Breast epithelium (tissue), 4 donors: Measurements from ENCODE around the gene ZNF423. TPM values are rescaled to one million over a fixed set of nuclear protein-coding genes. Genes with fewer than 3 reads are reported as not detected.

Experiments used
- DNase-seq, 2 donors: peaks; one replicate each; pipeline ENCODE4 v3.0.0-alpha.2; 2019; ENCODE audit warnings: low spot score in 2 of 2
- H3K27ac ChIP-seq, 2 donors: fragments of 200-600 bp; sonication (generic) in 1 of 2; one replicate each; pipeline ENCODE4 v1.5.1; 2016 to 2019; ENCODE audit warnings: mild to moderate bottlenecking in 1 of 2
- H3K27me3 ChIP-seq, 2 donors: fragments of 200-600 bp; sonication (generic) in 1 of 2; one replicate each; pipeline versions ENCODE4 v1.5.1 to v1.6.0; 2017 to 2019; ENCODE audit warnings: control low read depth in 1 of 2, mild to moderate bottlenecking in 1 of 2
- H3K36me3 ChIP-seq: fragments of 200-600 bp; one replicate; pipeline ENCODE4 v1.5.1; 2019
- H3K4me1 ChIP-seq, 2 donors: fragments of 200-600 bp; sonication (generic); one replicate each; pipeline ENCODE4 v1.5.1; 2016 to 2019; ENCODE audit warnings: control low read depth in 1 of 2
- H3K4me3 ChIP-seq, 3 donors: fragments of 200-600 bp; sonication (generic); 1 replicate in 2 of 3; 2 replicates in 1 of 3; pipeline ENCODE4 v1.5.1; 2016 to 2019; ENCODE audit warnings: mild to moderate bottlenecking in 3 of 3, moderate library complexity in 2 of 3
- H3K9me3 ChIP-seq, 2 donors: fragments of 200-600 bp; sonication (generic) in 1 of 2; one replicate each; pipeline ENCODE4 v1.5.1; 2016 to 2019; ENCODE audit warnings: control low read depth in 1 of 2
- CTCF ChIP-seq, 3 donors: fragments of 450-650 bp; IDR thresholded peaks; one replicate each; pipeline ENCODE4 v1.5.1; 2016 to 2017; ENCODE audit warnings: antibody characterized with exemption in 3 of 3, mild to moderate bottlenecking in 3 of 3, moderate library complexity in 3 of 3
- POLR2A ChIP-seq: fragments of 450-650 bp; IDR thresholded peaks from one replicate; pipeline ENCODE4 v1.6.1; 2016; ENCODE audit warnings: antibody characterized with exemption, mild to moderate bottlenecking, moderate library complexity
- POLR2AphosphoS5 ChIP-seq, 3 donors: sonication (generic); formaldehyde crosslinking; IDR thresholded peaks; one replicate each; pipeline ENCODE4 v1.6.1; 2017; ENCODE audit warnings: antibody characterized with exemption in 3 of 3
- intact Hi-C: fragments of 100-400 bp; cut with DNase I; formaldehyde crosslinking; loops from one replicate; pipeline ENCODE4 v1.15.1; 2023; ENCODE audit warnings: low total_unique reads
- total RNA-seq, 3 donors: library from RNA; depleted of rRNA; stranded (reverse); fragments of >200 nt; gene quantifications; one replicate each; pipeline ENCODE4 v1.1.0, GENCODE V29; 2016

The ZNF423 gene
- total RNA-seq, 3 donors from 2014 or later, result 4.7 to 8.0 (median 5.9) TPM

- Histone ChIP-seq H3K27me3 (no peaks in the 10 kb centered on the region), H3K36me3 (no peaks in the 10 kb centered on the region), H3K9me3 (no peaks in the 10 kb centered on the region), H3K27ac (no peak overlapping the region), H3K4me1 (no peaks in the 10 kb centered on the region), H3K4me3 (no peak overlapping the region)
- no peak for DNase-seq
- intact Hi-C loops, result no loop called here
- TF ChIP-seq CTCF (IDR thresholded peaks at IDR 0.05) (no peak), POLR2A (no peak)
These were observed 34.8 kb downstream of the ZNF423 start for GRCh38 chr16:49821156-49821555.

- H3K4me1 ChIP-seq, result no peaks in the 10 kb centered on the region
- no peak for TF ChIP-seq POLR2A
- TF ChIP-seq CTCF (IDR thresholded peaks at IDR 0.05), result no peak
- TF ChIP-seq POLR2AphosphoS5 (IDR thresholded peaks at IDR 0.05), result no peak
- intact Hi-C loops, result no loop called here
- H3K9me3 ChIP-seq, result no peaks in the 10 kb centered on the region
- no peaks in the 10 kb centered on the region for H3K27me3 ChIP-seq
- H3K27ac ChIP-seq, result no peak overlapping the region
- H3K4me3 ChIP-seq, result no peak overlapping the region
- no peak for DNase-seq
- H3K36me3 ChIP-seq, result no peaks in the 10 kb centered on the region
These were observed 38.0 kb downstream of the ZNF423 start for GRCh38 chr16:49817754-49818507.

GRCh38 chr16:49816875-49817274, 39.0 kb downstream of the ZNF423 start:
- H3K4me3 ChIP-seq, result no peak overlapping the region
- H3K27ac ChIP-seq, result no peak overlapping the region
- TF ChIP-seq CTCF (IDR thresholded peaks at IDR 0.05) (no peak), POLR2AphosphoS5 (IDR thresholded peaks at IDR 0.05) (no peak), POLR2A (no peak)

GRCh38 chr16:49811644-49812334, 44.1 kb downstream of the ZNF423 start:
- no peaks in the 10 kb centered on the region for H3K27me3 ChIP-seq
- TF ChIP-seq CTCF (IDR thresholded peaks at IDR 0.05) (no peak), POLR2AphosphoS5 (IDR thresholded peaks at IDR 0.05) (no peak), POLR2A (no peak)
- DNase-seq, result no peak
- no peaks in the 10 kb centered on the region for H3K4me1 ChIP-seq
- intact Hi-C loops, result no loop called here
- no peaks in the 10 kb centered on the region for H3K36me3 ChIP-seq
- H3K27ac ChIP-seq, result no peak overlapping the region
- no peaks in the 10 kb centered on the region for H3K9me3 ChIP-seq
- H3K4me3 ChIP-seq, result no peak overlapping the region

More at GRCh38 chr16:49816875-49817274, 39.0 kb downstream of the ZNF423 start:
- intact Hi-C loops, result no loop called here
- Histone ChIP-seq H3K4me1 (no peaks in the 10 kb centered on the region), H3K27me3 (no peaks in the 10 kb centered on the region), H3K36me3 (no peaks in the 10 kb centered on the region), H3K9me3 (no peaks in the 10 kb centered on the region)
- DNase-seq, result no peak

- intact Hi-C loops, result no loop called here
- Histone ChIP-seq H3K4me1 (no peaks in the 10 kb centered on the region), H3K36me3 (no peaks in the 10 kb centered on the region), H3K9me3 (no peaks in the 10 kb centered on the region), H3K4me3 (no peak overlapping the region), H3K27me3 (no peaks in the 10 kb centered on the region), H3K27ac (no peak overlapping the region)
- TF ChIP-seq POLR2A (no peak), CTCF (IDR thresholded peaks at IDR 0.05) (no peak), POLR2AphosphoS5 (IDR thresholded peaks at IDR 0.05) (no peak)
- no peak for DNase-seq
These were observed 45.1 kb downstream of the ZNF423 start for GRCh38 chr16:49810831-49811230.
